Stimulated activated CD8-positive, alpha-beta memory T cell treated with anti-CD3 and anti-CD28 coated beads, Interleukin-7, amount 100 ng/mL, for 4 hours (primary cell): Measurements from ENCODE around the gene APC2.
"Not testable (repeated sequence)": the region's sequence is repeated elsewhere in the genome, so short reads cannot be mapped to it uniquely, and the experiment has no call there.

Experiments used
- DNase-seq, 2 donors: peaks; one replicate each; pipeline ENCODE4 v3.0.0-alpha.2; 2020; ENCODE audit warnings: low read depth in 2 of 2

The APC2 gene

GRCh38 chr19:1412995-1413800, 36.7 kb upstream of the APC2 start:
- DNase-seq = no peak

GRCh38 chr19:1416014-1416841, 33.7 kb upstream of the APC2 start:
- DNase-seq = no peak

- no peak for DNase-seq
Measured at GRCh38 chr19:1417145-1417544, 32.8 kb upstream of the APC2 start.

GRCh38 chr19:1417681-1418495, 32.0 kb upstream of the APC2 start:
- DNase-seq = no peak

- DNase-seq = no peak
Measured at GRCh38 chr19:1418496-1418775, 31.5 kb upstream of the APC2 start.

- no peak for DNase-seq
Measured at GRCh38 chr19:1418951-1419738, 30.8 kb upstream of the APC2 start.

GRCh38 chr19:1420085-1420484, 29.8 kb upstream of the APC2 start:
- DNase-seq = not testable (repeated sequence)

- no peak for DNase-seq
Measured at GRCh38 chr19:1420590-1420989, 29.3 kb upstream of the APC2 start.

- no peak for DNase-seq
Measured at GRCh38 chr19:1421218-1421957, 28.5 kb upstream of the APC2 start.

- no peak for DNase-seq
Measured at GRCh38 chr19:1421958-1422305, 28.0 kb upstream of the APC2 start.

- DNase-seq = no peak
Measured at GRCh38 chr19:1422360-1422759, 27.6 kb upstream of the APC2 start.

GRCh38 chr19:1422943-1423342, 27.0 kb upstream of the APC2 start:
- no peak for DNase-seq

GRCh38 chr19:1423436-1424191, 26.3 kb upstream of the APC2 start:
- no peak for DNase-seq

GRCh38 chr19:1424192-1424955, 25.5 kb upstream of the APC2 start:
- DNase-seq = no peak

GRCh38 chr19:1425102-1425837, 24.7 kb upstream of the APC2 start:
- DNase-seq = no peak

GRCh38 chr19:1425902-1426301, 24.0 kb upstream of the APC2 start:
- DNase-seq = no peak

- DNase-seq = no peak
Measured at GRCh38 chr19:1426736-1427135, 23.2 kb upstream of the APC2 start.

- no peak for DNase-seq
Measured at GRCh38 chr19:1427221-1427920, 22.6 kb upstream of the APC2 start.
